CD4-positive, alpha-beta T cell treated with Interleukin-2 at 100 ng/mL for 4 hours (primary cell): ENCODE data around the gene BATF3.

Source experiments
- DNase-seq: peaks from one replicate; pipeline ENCODE4 v3.0.0-alpha.2; 2020; ENCODE audit warnings: low spot score

Gene BATF3

GRCh38 chr1:212684521-212685090 is 15.0 kb downstream of the BATF3 start:
- no peak for DNase-seq

GRCh38 chr1:212684076-212684475 is 15.6 kb downstream of the BATF3 start:
- no peak for DNase-seq

- DNase-seq = no peak
These were observed 16.3 kb downstream of the BATF3 start for GRCh38 chr1:212683357-212683722.

- no peak for DNase-seq
These were observed 18.8 kb downstream of the BATF3 start for GRCh38 chr1:212680680-212681389.

- no peak for DNase-seq
These were observed 20.9 kb downstream of the BATF3 start for GRCh38 chr1:212678456-212679410.

GRCh38 chr1:212677573-212677972 is 22.1 kb downstream of the BATF3 start:
- DNase-seq = no peak

GRCh38 chr1:212677136-212677535 is 22.5 kb downstream of the BATF3 start:
- no peak for DNase-seq

- DNase-seq = no peak
These were observed 24.0 kb downstream of the BATF3 start for GRCh38 chr1:212675675-212676074.

GRCh38 chr1:212674872-212675271 is 24.8 kb downstream of the BATF3 start:
- DNase-seq = no peak

GRCh38 chr1:212671342-212672031 is 28.2 kb downstream of the BATF3 start:
- peak; percentile 10 for DNase-seq

- DNase-seq = no peak
These were observed 28.8 kb downstream of the BATF3 start for GRCh38 chr1:212670882-212671281.

- no peak for DNase-seq
These were observed 29.3 kb downstream of the BATF3 start for GRCh38 chr1:212670301-212670700.

GRCh38 chr1:212669600-212669999 is 30.0 kb downstream of the BATF3 start:
- no peak for DNase-seq

- DNase-seq = no peak
These were observed 30.5 kb downstream of the BATF3 start for GRCh38 chr1:212669102-212669501.

- DNase-seq = no peak
These were observed 31.2 kb downstream of the BATF3 start for GRCh38 chr1:212668477-212668876.

GRCh38 chr1:212667223-212668139 is 32.2 kb downstream of the BATF3 start:
- peak; percentile 18 for DNase-seq

- DNase-seq = no peak
These were observed 33.4 kb downstream of the BATF3 start for GRCh38 chr1:212666116-212666775.

GRCh38 chr1:212665241-212666115 is 34.2 kb downstream of the BATF3 start:
- DNase-seq = peak; percentile 75

- DNase-seq = no peak
These were observed 35.0 kb downstream of the BATF3 start for GRCh38 chr1:212664409-212665199.
